Activated T-cell treated with anti-CD3 and anti-CD28 coated beads for 1 hour (primary cell): ENCODE data around the gene MPP4.

Experiments used
- DNase-seq: peaks from one replicate; pipeline ENCODE4 v3.0.0-alpha.2; 2020; ENCODE audit warnings: low read depth

MPP4 gene

GRCh38 chr2:201698588-201699226 is at the start of gene MPP4:
Gene MPP4 (minus strand): TSS chr2:201698644. CDS start chr2:201693954, 4,690 bp downstream.
- no peak for DNase-seq

- no peak for DNase-seq
These were observed 48.1 kb upstream of the MPP4 start for GRCh38 chr2:201746551-201746950.

- DNase-seq: no peak
These were observed 37.0 kb upstream of the MPP4 start for GRCh38 chr2:201735486-201735885.

- no peak for DNase-seq
These were observed 35.7 kb upstream of the MPP4 start for GRCh38 chr2:201734111-201734510.

GRCh38 chr2:201733544-201733943 is 35.1 kb upstream of the MPP4 start:
- DNase-seq: no peak

- DNase-seq: no peak
These were observed 32.3 kb upstream of the MPP4 start for GRCh38 chr2:201730651-201731285.

- no peak for DNase-seq
These were observed 17.0 kb upstream of the MPP4 start for GRCh38 chr2:201715459-201715858.

GRCh38 chr2:201712726-201713125 is 14.3 kb upstream of the MPP4 start:
- DNase-seq: no peak

GRCh38 chr2:201709747-201710146 is 11.3 kb upstream of the MPP4 start:
- no peak for DNase-seq

- DNase-seq: no peak
These were observed 10.6 kb upstream of the MPP4 start for GRCh38 chr2:201709049-201709448.

GRCh38 chr2:201707753-201708152 is 9.3 kb upstream of the MPP4 start:
- DNase-seq: no peak

GRCh38 chr2:201707142-201707541 is 8.7 kb upstream of the MPP4 start:
- DNase-seq: no peak

- DNase-seq: no peak
These were observed 6.1 kb upstream of the MPP4 start for GRCh38 chr2:201704536-201704935.

- no peak for DNase-seq
These were observed 3.2 kb upstream of the MPP4 start for GRCh38 chr2:201701646-201702045.

GRCh38 chr2:201699416-201699815 is 972 bp upstream of the MPP4 start:
- no peak for DNase-seq

- DNase-seq: no peak
These were observed 545 bp downstream of the MPP4 start for GRCh38 chr2:201697899-201698298.

GRCh38 chr2:201696151-201696659 is 2.2 kb downstream of the MPP4 start:
- DNase-seq: no peak

- no peak for DNase-seq
These were observed 13.3 kb downstream of the MPP4 start for GRCh38 chr2:201685156-201685555.

GRCh38 chr2:201680743-201681142 is 17.7 kb downstream of the MPP4 start:
- DNase-seq: no peak

GRCh38 chr2:201678401-201678800 is 20.0 kb downstream of the MPP4 start:
- no peak for DNase-seq

- DNase-seq: no peak
These were observed 23.0 kb downstream of the MPP4 start for GRCh38 chr2:201675454-201675853.

GRCh38 chr2:201674794-201675193 is 23.6 kb downstream of the MPP4 start:
- no peak for DNase-seq

GRCh38 chr2:201674298-201674697 is 24.1 kb downstream of the MPP4 start:
- no peak for DNase-seq

- DNase-seq: no peak
These were observed 24.9 kb downstream of the MPP4 start for GRCh38 chr2:201673546-201673945.
